Prostate gland (tissue), 2 donors: ENCODE measurements around the gene PTPRM. TPM values are rescaled to one million over a fixed set of nuclear protein-coding genes. Genes with fewer than 3 reads are reported as not detected.
A peak's percentile ranks its signal among the peaks of the same experiment; 100 is the strongest.

Source experiments
- DNase-seq: peaks from one replicate; pipeline ENCODE4 v3.0.0-alpha.2; 2019; ENCODE audit warnings: low spot score
- H3K27ac ChIP-seq, 2 donors: fragments of 200-600 bp; sonication (generic); 2 replicates each; pipeline ENCODE4 v1.5.1; 2017 to 2019
- H3K27me3 ChIP-seq: fragments of 200-600 bp; sonication (generic); replicated peaks from 2 replicates; pipeline ENCODE4 v1.5.1; 2019; ENCODE audit not compliant: insufficient read depth
- H3K36me3 ChIP-seq, 2 donors: fragments of 200-600 bp; sonication (generic); 1 replicate in 1 of 2; 2 replicates in 1 of 2; pipeline versions ENCODE4 v1.5.1 to v1.8.1; 2017 to 2019
- H3K4me1 ChIP-seq: fragments of 200-600 bp; sonication (generic); replicated peaks from 2 replicates; pipeline ENCODE4 v1.5.1; 2019
- H3K4me3 ChIP-seq, 2 donors: fragments of 200-600 bp; sonication (generic); 2 replicates each; pipeline ENCODE4 v1.5.1; 2017 to 2019
- H3K9me3 ChIP-seq: fragments of 200-600 bp; sonication (generic); 2 replicates; pipeline ENCODE4 v1.5.1; 2017
- POLR2A ChIP-seq: fragments of 450-650 bp; IDR thresholded peaks from one replicate; pipeline ENCODE4 v1.6.1; 2016; ENCODE audit warnings: antibody characterized with exemption, mild to moderate bottlenecking
- POLR2AphosphoS5 ChIP-seq: sonication (generic); formaldehyde crosslinking; IDR thresholded peaks from one replicate; pipeline ENCODE4 v1.6.1; 2017; ENCODE audit warnings: antibody characterized with exemption
- WGBS: methylation state at CpG from one replicate; pipeline ENCODE4 v1.1.5; 2018; 5-methylcytosine and 5-hydroxymethylcytosine counted together
- intact Hi-C: fragments of 100-400 bp; cut with DNase I; formaldehyde crosslinking; loops from one replicate; pipeline ENCODE4 v1.14.2; 2022
- total RNA-seq, 2 donors: library from RNA; depleted of rRNA; stranded (reverse); fragments of >200 nt; gene quantifications; one replicate each; pipeline ENCODE4 v1.1.0, GENCODE V29; 2016
- TF ChIP-seq, protein P1 (sequence below), 4 experiments: fragments of 200-600 bp in 2 of 4; fragments of 450-650 bp in 2 of 4; sonication (generic) in 2 of 4; IDR thresholded peaks; 1 replicate in 3 of 4; 2 replicates in 1 of 4; pipeline ENCODE4 v1.5.1; 2016 to 2019; ENCODE audit warnings: antibody characterized with exemption in 4 of 4, mild to moderate bottlenecking in 2 of 4, moderate library complexity in 2 of 4

Gene PTPRM
- total RNA-seq, 2 donors from 2014 or later, result 32.9 to 92.6 TPM

- TF ChIP-seq POLR2A (no peak), POLR2AphosphoS5 (no peak)
- TF ChIP-seq, protein P1, sequence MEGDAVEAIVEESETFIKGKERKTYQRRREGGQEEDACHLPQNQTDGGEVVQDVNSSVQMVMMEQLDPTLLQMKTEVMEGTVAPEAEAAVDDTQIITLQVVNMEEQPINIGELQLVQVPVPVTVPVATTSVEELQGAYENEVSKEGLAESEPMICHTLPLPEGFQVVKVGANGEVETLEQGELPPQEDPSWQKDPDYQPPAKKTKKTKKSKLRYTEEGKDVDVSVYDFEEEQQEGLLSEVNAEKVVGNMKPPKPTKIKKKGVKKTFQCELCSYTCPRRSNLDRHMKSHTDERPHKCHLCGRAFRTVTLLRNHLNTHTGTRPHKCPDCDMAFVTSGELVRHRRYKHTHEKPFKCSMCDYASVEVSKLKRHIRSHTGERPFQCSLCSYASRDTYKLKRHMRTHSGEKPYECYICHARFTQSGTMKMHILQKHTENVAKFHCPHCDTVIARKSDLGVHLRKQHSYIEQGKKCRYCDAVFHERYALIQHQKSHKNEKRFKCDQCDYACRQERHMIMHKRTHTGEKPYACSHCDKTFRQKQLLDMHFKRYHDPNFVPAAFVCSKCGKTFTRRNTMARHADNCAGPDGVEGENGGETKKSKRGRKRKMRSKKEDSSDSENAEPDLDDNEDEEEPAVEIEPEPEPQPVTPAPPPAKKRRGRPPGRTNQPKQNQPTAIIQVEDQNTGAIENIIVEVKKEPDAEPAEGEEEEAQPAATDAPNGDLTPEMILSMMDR (IDR thresholded peaks at IDR 0.05), result no peak
- 91% methylated on average over 6 of the region's 6 CpGs for WGBS
- Histone ChIP-seq H3K4me3 (no peak overlapping the region), H3K27ac (no peak overlapping the region), H3K36me3 (no peaks in the 10 kb centered on the region), H3K9me3 (no peaks in the 10 kb centered on the region), H3K4me1 (no peaks in the 10 kb centered on the region), H3K27me3 (no peaks in the 10 kb centered on the region)
- DNase-seq, result no peak
- intact Hi-C loops, result no loop called here
Observed at GRCh38 chr18:8262221-8262620, 695.1 kb downstream of the PTPRM start.

- intact Hi-C loops, result no loop called here
- no peak overlapping the region for H3K4me3 ChIP-seq
- H3K36me3 ChIP-seq, result no peaks in the 10 kb centered on the region
- H3K27me3 ChIP-seq, result no peaks in the 10 kb centered on the region
- no peak for TF ChIP-seq POLR2AphosphoS5
- TF ChIP-seq, protein P1 (IDR thresholded peaks at IDR 0.05), result no peak
- WGBS, result 88% methylated on average over 5 of the region's 5 CpGs
- H3K4me1 ChIP-seq, result no peaks in the 10 kb centered on the region
- DNase-seq, result no peak
- H3K9me3 ChIP-seq, result no peaks in the 10 kb centered on the region
- no peak overlapping the region for H3K27ac ChIP-seq
Observed at GRCh38 chr18:8264116-8264515, 697.0 kb downstream of the PTPRM start.

DNA sequence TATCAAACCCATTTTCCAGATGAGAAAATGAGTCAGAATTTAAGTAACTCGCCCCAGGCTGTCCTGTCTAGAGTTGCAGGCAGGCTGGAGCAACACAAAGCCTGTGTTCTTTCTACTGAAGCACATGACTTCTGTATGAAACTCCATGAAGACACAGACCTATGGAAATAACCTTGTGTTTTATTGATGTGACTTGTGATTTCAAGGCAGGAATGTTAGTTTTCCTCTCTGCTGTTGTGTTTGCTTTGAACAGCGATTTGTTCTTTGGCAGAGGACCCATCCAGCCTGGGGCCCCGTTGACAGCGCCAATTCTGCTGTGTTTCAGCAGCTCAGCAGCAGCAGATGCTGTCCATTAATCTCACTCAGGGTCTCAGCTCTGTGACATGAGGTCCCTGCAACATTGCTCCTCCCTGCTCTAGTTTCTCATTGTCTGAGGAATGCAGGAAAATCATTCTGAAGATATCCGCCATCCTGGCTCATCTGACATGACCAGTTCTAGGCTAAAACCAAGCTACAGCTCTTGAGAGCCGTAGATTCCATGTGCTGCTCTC is 697.8 kb downstream of the PTPRM start:
- TF ChIP-seq, protein P1 (IDR thresholded peaks at IDR 0.05), result no peak
- peak; percentile 48 for TF ChIP-seq POLR2AphosphoS5
- no peak for TF ChIP-seq POLR2A
- no peak overlapping the region for H3K4me3 ChIP-seq
- H3K4me1 ChIP-seq, result no peaks in the 10 kb centered on the region
- H3K27ac ChIP-seq, result no peak overlapping the region
- no peaks in the 10 kb centered on the region for H3K27me3 ChIP-seq
- no peaks in the 10 kb centered on the region for H3K36me3 ChIP-seq
- H3K9me3 ChIP-seq, result no peaks in the 10 kb centered on the region
- intact Hi-C loops, result no loop called here
- WGBS, result 44% methylated on average over 6 of the region's 6 CpGs
- peak; percentile 49 for DNase-seq

DNA sequence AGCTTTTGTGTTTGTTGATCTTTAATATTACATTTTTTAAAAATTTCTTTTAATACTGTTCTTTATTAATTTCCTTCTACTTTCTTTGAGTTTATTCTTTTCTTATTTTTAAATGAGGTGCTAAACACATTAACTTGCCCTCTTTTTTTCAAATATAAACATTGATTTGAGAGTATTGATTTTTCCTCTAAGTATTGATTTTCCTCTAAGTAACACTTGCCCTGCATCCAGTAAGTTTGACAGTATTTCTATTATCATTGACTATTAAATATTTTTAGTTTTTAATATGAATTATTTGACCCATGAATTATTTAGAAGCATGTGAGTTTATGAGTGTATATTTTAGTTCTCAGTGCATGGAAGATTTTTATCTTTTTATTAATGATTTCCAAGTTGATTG is 705.1 kb downstream of the PTPRM start:
- Histone ChIP-seq H3K36me3 (no peaks in the 10 kb centered on the region), H3K27me3 (no peaks in the 10 kb centered on the region), H3K4me3 (no peak overlapping the region), H3K4me1 (no peaks in the 10 kb centered on the region), H3K27ac (no peak overlapping the region), H3K9me3 (no peaks in the 10 kb centered on the region)
- no peak for DNase-seq
- no peak for TF ChIP-seq POLR2A
- intact Hi-C loops, result no loop called here

DNA sequence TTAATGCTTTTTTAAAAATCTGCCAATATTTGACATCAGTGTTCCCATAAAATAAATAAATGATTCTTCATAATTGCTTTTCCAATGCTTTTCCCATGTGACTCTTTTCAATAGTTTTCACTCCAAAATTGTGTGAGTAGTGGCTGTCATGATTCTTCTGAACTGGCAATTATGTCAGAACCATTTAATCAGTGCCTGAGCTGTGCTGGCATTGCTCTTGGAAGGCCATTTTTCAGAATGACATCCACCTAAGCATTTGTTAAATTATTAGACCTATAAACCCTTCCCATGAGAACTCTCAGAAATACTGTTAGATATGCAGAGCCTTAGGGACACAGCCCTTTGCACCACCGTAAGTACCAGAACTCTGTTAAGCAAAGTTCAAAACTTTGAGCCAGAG is 707.3 kb downstream of the PTPRM start:
- DNase-seq, result no peak
- H3K27ac ChIP-seq, result no peak overlapping the region
- no peaks in the 10 kb centered on the region for H3K36me3 ChIP-seq
- no peak overlapping the region for H3K4me3 ChIP-seq
- 83% methylated on average over 1 of the region's 1 CpG for WGBS
- TF ChIP-seq, protein P1 (IDR thresholded peaks at IDR 0.05), result no peak
- TF ChIP-seq POLR2A, result no peak
- H3K9me3 ChIP-seq, result no peaks in the 10 kb centered on the region
- no peaks in the 10 kb centered on the region for H3K27me3 ChIP-seq
- intact Hi-C loops, result no loop called here
- no peaks in the 10 kb centered on the region for H3K4me1 ChIP-seq
